Ovary (tissue), 9 donors: ENCODE measurements around the gene PIK3R2. TPM values are rescaled to one million over a fixed set of nuclear protein-coding genes. Genes with fewer than 3 reads are reported as not detected.

Experiments
- DNase-seq, 5 donors: peaks; one replicate each; pipeline ENCODE4 v3.0.0-alpha.2; 2019 to 2020
- H3K27ac ChIP-seq, 2 donors: fragments of 200-600 bp; one replicate each; pipeline versions ENCODE4 v1.5.1 to v1.8.0; 2019 to 2022
- H3K27me3 ChIP-seq: fragments of 200-600 bp; one replicate; pipeline ENCODE4 v1.8.0; 2022
- H3K36me3 ChIP-seq: fragments of 200-600 bp; sonication (generic); one replicate; pipeline ENCODE4 v1.5.1; 2019
- H3K4me1 ChIP-seq: one replicate; pipeline ENCODE4 v1.8.1; 2013; ENCODE audit warnings: mild to moderate bottlenecking, moderate library complexity; ENCODE audit not compliant: insufficient read depth
- H3K4me3 ChIP-seq: fragments of 200-600 bp; sonication (generic); one replicate; pipeline ENCODE4 v1.5.1; 2017
- H3K9me3 ChIP-seq, 2 donors: fragments of 200-600 bp in 1 of 2; sonication (generic) in 1 of 2; one replicate each; pipeline versions ENCODE4 v1.5.1 to v1.8.1; 2013 to 2019; ENCODE audit warnings: mild to moderate bottlenecking in 1 of 2, moderate library complexity in 1 of 2
- CTCF ChIP-seq, 3 donors: fragments of 450-650 bp in 2 of 3; fragments of 200-600 bp in 1 of 3; IDR thresholded peaks; one replicate each; pipeline versions ENCODE4 v1.5.1 to v1.8.0; 2016 to 2022; ENCODE audit warnings: antibody characterized with exemption in 3 of 3, mild to moderate bottlenecking in 1 of 3
- EP300 ChIP-seq: sonication (generic); formaldehyde crosslinking; IDR thresholded peaks from one replicate; pipeline ENCODE4 v1.6.1; 2017; ENCODE audit warnings: antibody characterized with exemption
- POLR2A ChIP-seq: fragments of 450-650 bp; IDR thresholded peaks from one replicate; pipeline ENCODE4 v1.6.1; 2017; ENCODE audit warnings: antibody characterized with exemption, mild to moderate bottlenecking, moderate library complexity
- WGBS, 3 donors: extraction: QIAGEN DNeasy Blood & Tissue Kit in 1 of 3; methylation state at CpG; one replicate each; pipeline versions ENCODE4 v1.1.5 to v1.1.7; 2013 to 2017; 5-methylcytosine and 5-hydroxymethylcytosine counted together
- intact Hi-C, 4 donors: fragments of 100-400 bp; cut with DNase I; formaldehyde crosslinking; loops; one replicate each; pipeline versions ENCODE4 v1.11.0 to v1.15.1; 2022 to 2023
- polyA plus RNA-seq, 2 donors: library from polyadenylated mRNA; stranded (reverse); fragments of 200-250 nt in 1 of 2; fragments of 350-450 nt in 1 of 2; fragmentation: Illumina TruSeq in 1 of 2; extraction: RNeasy Lipid Tissue Mini Kit (QIAGEN cat#74804) in 1 of 2; gene quantifications; one replicate each; pipeline ENCODE4 v1.2.3, GENCODE V29; 2013 to 2014
- total RNA-seq, 7 donors: library from RNA; depleted of rRNA in 2 of 7; stranded (reverse); fragments of >200 nt in 2 of 7; fragmentation: NEBNext Ultra II Directional in 3 of 7; extraction: Animal tissue kit (Norgen Biotek cat#: 25700) in 3 of 7; gene quantifications; one replicate each; pipeline versions ENCODE4 v1.1.0 to v1.2.4, GENCODE V29; 2016 to 2023
- donor health status: DM: no; HTN: no; CAD: no; lungs with moderate emphysema.
- donor health status: DM: no; HTN: no; CAD: no.
- donor health status: Bipolar disorder and iron deficiency.
- donor health status: DM: yes; HTN: yes; CAD: no.
- donor health status: DM: no; HTN: no; CAD: no.
- donor health status: DM: yes; HTN: yes; CAD: no.

PIK3R2 gene
- total and polyA plus RNA-seq, 9 donors: 12.8 to 63.2 (median 42.6) TPM

DNA sequence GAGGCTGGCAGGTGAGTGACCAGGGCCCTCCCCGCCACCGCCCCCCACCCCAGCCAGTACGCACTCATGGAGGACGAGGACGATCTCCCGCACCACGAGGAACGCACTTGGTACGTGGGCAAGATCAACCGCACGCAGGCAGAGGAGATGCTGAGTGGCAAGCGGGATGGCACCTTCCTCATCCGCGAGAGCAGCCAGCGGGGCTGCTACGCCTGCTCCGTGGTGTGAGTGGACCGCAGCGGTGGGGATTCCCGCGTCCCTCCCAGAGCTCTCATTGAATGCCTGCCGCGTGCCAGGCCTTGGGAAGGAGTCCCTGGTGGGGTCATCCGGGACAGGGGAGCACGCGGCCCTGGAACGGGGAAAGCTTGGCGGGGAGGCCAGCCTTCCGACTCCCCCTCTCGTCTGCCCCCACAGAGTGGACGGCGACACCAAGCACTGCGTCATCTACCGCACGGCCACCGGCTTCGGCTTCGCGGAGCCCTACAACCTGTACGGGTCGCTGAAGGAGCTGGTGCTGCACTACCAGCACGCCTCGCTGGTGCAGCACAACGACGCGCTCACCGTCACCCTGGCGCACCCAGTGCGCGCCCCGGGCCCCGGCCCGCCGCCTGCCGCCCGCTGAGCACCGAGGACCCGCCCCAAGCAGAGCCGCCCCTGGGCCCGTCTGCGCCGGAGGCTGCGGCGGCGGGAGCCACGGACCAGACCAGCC is 15.9 kb downstream of the PIK3R2 start:
- H3K9me3 ChIP-seq: no peaks in the 10 kb centered on the region
- 93 to 95% (median 94%) methylated on average over 58 to 66 of the region's 66 CpGs for WGBS, 3 donors
- H3K27ac ChIP-seq: no peak overlapping the region
- no peaks in the 10 kb centered on the region for H3K36me3 ChIP-seq
- intact Hi-C loops: loop anchor here in 1 of 4 donors (10.0 kb wide), 1 partner anchor 54 kb away; no protein-coding TSS in a partner anchor
- DNase-seq: peak in 2 of 5 donors; percentile 35 to 47
- TF ChIP-seq POLR2A (no peak), CTCF (IDR thresholded peaks at IDR 0.05) (no peak), EP300 (no peak)
- H3K4me3 ChIP-seq: no peak overlapping the region
- peaks cover 10% of the 10 kb centered on the region for H3K4me1 ChIP-seq
- no peaks in the 10 kb centered on the region for H3K27me3 ChIP-seq

DNA sequence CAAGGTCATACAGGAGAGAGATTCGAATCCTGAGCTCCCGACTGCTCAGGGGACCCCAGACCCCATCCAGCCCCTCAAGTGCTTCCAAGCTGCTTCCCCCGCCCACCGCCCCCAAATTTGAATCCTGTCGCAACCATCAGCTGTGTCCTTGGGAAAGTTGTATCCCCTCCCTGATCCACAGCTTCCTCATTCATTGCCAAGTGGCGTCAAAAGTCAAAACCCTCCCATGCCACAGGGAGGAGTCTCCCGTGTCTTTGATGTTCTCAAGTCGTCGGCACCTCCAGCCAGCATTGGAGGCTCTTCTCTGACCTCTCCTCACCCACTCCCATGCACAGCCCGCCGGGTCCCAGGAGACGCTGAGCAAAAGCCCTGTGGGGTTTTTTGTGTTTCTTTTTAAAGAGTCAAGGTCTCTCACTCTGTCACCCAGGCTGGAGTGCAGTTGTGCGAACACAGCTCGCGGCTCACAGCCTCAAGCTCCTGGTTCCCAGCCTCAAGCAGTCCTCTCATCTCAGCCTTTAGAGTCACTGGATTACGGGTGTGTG is 17.8 kb downstream of the PIK3R2 start:
- no peak for TF ChIP-seq CTCF (IDR thresholded peaks at IDR 0.05)
- no peak for TF ChIP-seq POLR2A
- TF ChIP-seq EP300: no peak
- intact Hi-C loops: no loop called here
- peak in 4 of 5 donors; percentile 56 to 63 (median 58) for DNase-seq
- 12 to 32% (median 15%) methylated on average over 16 of the region's 16 CpGs for WGBS, 3 donors
- no peak overlapping the region for H3K4me3 ChIP-seq
- no peaks in the 10 kb centered on the region for H3K9me3 ChIP-seq
- peak overlapping the region; percentile 68 to 71 for H3K27ac ChIP-seq
- H3K27me3 ChIP-seq: no peaks in the 10 kb centered on the region
- no peaks in the 10 kb centered on the region for H3K36me3 ChIP-seq
- H3K4me1 ChIP-seq: peaks cover 13% of the 10 kb centered on the region

GRCh38 chr19:18171605-18172327 is 18.8 kb downstream of the PIK3R2 start:
- H3K27ac ChIP-seq: peak overlapping the region in 1 of 2 donors; percentile 71
- DNase-seq: no peak

More at GRCh38 chr19:18171605-18172327, 18.8 kb downstream of the PIK3R2 start:
- Histone ChIP-seq H3K27me3 (no peaks in the 10 kb centered on the region), H3K9me3 (no peaks in the 10 kb centered on the region), H3K36me3 (no peaks in the 10 kb centered on the region), H3K4me3 (no peak overlapping the region), H3K4me1 (peaks cover 13% of the 10 kb centered on the region)
- intact Hi-C loops: no loop called here
- 89% methylated on average over 8 of the region's 8 CpGs for WGBS, 3 donors
- TF ChIP-seq POLR2A (no peak), EP300 (no peak), CTCF (IDR thresholded peaks at IDR 0.05) (no peak)
